Gastroesophageal sphincter (tissue), 4 donors: ENCODE data around the gene HPSE2. TPM values are rescaled to one million over a fixed set of nuclear protein-coding genes. Genes with fewer than 3 reads are reported as not detected.
"Not testable (repeated sequence)": the region's sequence is repeated elsewhere in the genome, so short reads cannot be mapped to it uniquely, and the experiment has no call there.

Source experiments
- ATAC-seq: fragments of 150-250 bp; one replicate; pipeline ENCODE4 v1.9.1; 2016; ENCODE audit warnings: mild to moderate bottlenecking, moderate library complexity
- H3K27ac ChIP-seq, 4 donors: fragments of 200-600 bp; sonication (generic) in 3 of 4; 1 replicate in 3 of 4; 2 replicates in 1 of 4; pipeline ENCODE4 v1.5.1; 2016 to 2019
- H3K27me3 ChIP-seq: fragments of 200-600 bp; sonication (generic); one replicate; pipeline ENCODE4 v1.5.1; 2019
- H3K36me3 ChIP-seq, 2 donors: fragments of 200-600 bp; sonication (generic); one replicate each; pipeline ENCODE4 v1.5.1; 2019; ENCODE audit warnings: control low read depth in 1 of 2
- H3K4me1 ChIP-seq, 3 donors: fragments of 200-600 bp; sonication (generic); 1 replicate in 2 of 3; 2 replicates in 1 of 3; pipeline ENCODE4 v1.5.1; 2016 to 2019; ENCODE audit warnings: control low read depth in 2 of 3
- H3K4me3 ChIP-seq, 2 donors: fragments of 200-600 bp; sonication (generic); one replicate each; pipeline ENCODE4 v1.5.1; 2019; ENCODE audit warnings: mild to moderate bottlenecking in 1 of 2, moderate library complexity in 1 of 2
- H3K9me3 ChIP-seq, 3 donors: fragments of 200-600 bp; sonication (generic); one replicate each; pipeline ENCODE4 v1.5.1; 2017 to 2019; ENCODE audit warnings: control low read depth in 2 of 3
- EP300 ChIP-seq: sonication (generic); formaldehyde crosslinking; IDR thresholded peaks from one replicate; pipeline ENCODE4 v1.6.1; 2017; ENCODE audit warnings: antibody characterized with exemption, mild to moderate bottlenecking
- POLR2A ChIP-seq, 2 donors: fragments of 450-650 bp; IDR thresholded peaks; one replicate each; pipeline ENCODE4 v1.6.1; 2017; ENCODE audit warnings: antibody characterized with exemption in 2 of 2, mild to moderate bottlenecking in 2 of 2, moderate library complexity in 1 of 2
- POLR2AphosphoS5 ChIP-seq: sonication (generic); formaldehyde crosslinking; IDR thresholded peaks from one replicate; pipeline ENCODE4 v1.6.1; 2017; ENCODE audit warnings: antibody characterized with exemption
- WGBS, 2 donors: methylation state at CpG; one replicate each; pipeline ENCODE4 v1.1.5; 2018; ENCODE audit warnings: low coverage in 1 of 2; 5-methylcytosine and 5-hydroxymethylcytosine counted together
- total RNA-seq, 4 donors: library from RNA; depleted of rRNA; stranded (reverse); fragments of >200 nt; gene quantifications; one replicate each; pipeline ENCODE4 v1.1.0, GENCODE V29; 2016
- TF ChIP-seq, protein P1 (sequence below), 4 experiments: fragments of 200-600 bp in 2 of 4; fragments of 450-650 bp in 2 of 4; sonication (generic) in 1 of 4; IDR thresholded peaks; one replicate each; pipeline ENCODE4 v1.5.1; 2017 to 2019; ENCODE audit warnings: antibody characterized with exemption in 4 of 4, mild to moderate bottlenecking in 2 of 4, moderate library complexity in 2 of 4

Gene HPSE2
- total RNA-seq, 4 donors from 2014 or later: 19.1 to 74.5 (median 58.8) TPM

GRCh38 chr10:98511876-98512275 lies 723.8 kb downstream of the HPSE2 start:
- Histone ChIP-seq H3K4me3 (no peak overlapping the region), H3K4me1 (no peaks in the 10 kb centered on the region), H3K27me3 (no peaks in the 10 kb centered on the region), H3K9me3 (no peaks in the 10 kb centered on the region), H3K36me3 (no peaks in the 10 kb centered on the region), H3K27ac (no peak overlapping the region)
- TF ChIP-seq, protein P1, sequence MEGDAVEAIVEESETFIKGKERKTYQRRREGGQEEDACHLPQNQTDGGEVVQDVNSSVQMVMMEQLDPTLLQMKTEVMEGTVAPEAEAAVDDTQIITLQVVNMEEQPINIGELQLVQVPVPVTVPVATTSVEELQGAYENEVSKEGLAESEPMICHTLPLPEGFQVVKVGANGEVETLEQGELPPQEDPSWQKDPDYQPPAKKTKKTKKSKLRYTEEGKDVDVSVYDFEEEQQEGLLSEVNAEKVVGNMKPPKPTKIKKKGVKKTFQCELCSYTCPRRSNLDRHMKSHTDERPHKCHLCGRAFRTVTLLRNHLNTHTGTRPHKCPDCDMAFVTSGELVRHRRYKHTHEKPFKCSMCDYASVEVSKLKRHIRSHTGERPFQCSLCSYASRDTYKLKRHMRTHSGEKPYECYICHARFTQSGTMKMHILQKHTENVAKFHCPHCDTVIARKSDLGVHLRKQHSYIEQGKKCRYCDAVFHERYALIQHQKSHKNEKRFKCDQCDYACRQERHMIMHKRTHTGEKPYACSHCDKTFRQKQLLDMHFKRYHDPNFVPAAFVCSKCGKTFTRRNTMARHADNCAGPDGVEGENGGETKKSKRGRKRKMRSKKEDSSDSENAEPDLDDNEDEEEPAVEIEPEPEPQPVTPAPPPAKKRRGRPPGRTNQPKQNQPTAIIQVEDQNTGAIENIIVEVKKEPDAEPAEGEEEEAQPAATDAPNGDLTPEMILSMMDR (IDR thresholded peaks at IDR 0.05): no peak
- TF ChIP-seq POLR2A (IDR thresholded peaks at IDR 0.05) (no peak), EP300 (no peak), POLR2AphosphoS5 (no peak)
- WGBS, 2 donors: 69 to 75% methylated on average over 1 of the region's 1 CpG
- no peak for ATAC-seq

DNA sequence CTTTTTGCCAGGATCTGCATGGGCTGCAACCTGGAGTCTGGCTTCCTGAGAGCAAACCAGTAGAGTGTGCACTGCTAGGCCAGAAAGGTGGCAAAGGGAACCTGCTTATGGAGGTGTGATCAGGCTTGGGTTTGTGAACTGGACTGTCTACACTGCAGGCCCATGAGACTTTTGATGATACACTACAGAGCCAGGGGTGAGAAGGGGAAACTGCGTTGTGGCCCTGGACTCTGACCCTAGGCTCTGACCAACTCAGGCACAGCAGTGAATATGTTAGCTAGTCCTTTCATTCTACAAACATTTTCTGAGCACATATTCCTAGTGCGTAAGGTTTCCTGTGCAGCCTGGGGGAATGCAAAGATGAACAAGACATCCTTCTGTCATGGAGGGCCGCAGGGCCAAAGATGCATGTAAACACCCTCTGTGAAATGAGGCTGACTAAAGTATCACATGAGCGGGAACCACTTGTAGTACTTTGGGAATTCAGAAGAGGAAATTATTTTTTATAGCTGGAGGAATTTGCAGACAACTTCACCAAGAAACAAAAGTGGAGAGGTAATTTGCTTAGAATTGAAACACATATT lies 725.1 kb downstream of the HPSE2 start:
- Histone ChIP-seq H3K4me1 (no peaks in the 10 kb centered on the region), H3K36me3 (no peaks in the 10 kb centered on the region), H3K4me3 (no peak overlapping the region), H3K27ac (no peak overlapping the region), H3K27me3 (no peaks in the 10 kb centered on the region), H3K9me3 (no peaks in the 10 kb centered on the region)
- ATAC-seq: no peak
- WGBS, 2 donors: 74 to 100% methylated on average over 1 to 3 of the region's 4 CpGs
- TF ChIP-seq, protein P1 (IDR thresholded peaks at IDR 0.05): no peak
- TF ChIP-seq POLR2A (IDR thresholded peaks at IDR 0.05): no peak
- no peak for TF ChIP-seq EP300
- no peak for TF ChIP-seq POLR2AphosphoS5

DNA sequence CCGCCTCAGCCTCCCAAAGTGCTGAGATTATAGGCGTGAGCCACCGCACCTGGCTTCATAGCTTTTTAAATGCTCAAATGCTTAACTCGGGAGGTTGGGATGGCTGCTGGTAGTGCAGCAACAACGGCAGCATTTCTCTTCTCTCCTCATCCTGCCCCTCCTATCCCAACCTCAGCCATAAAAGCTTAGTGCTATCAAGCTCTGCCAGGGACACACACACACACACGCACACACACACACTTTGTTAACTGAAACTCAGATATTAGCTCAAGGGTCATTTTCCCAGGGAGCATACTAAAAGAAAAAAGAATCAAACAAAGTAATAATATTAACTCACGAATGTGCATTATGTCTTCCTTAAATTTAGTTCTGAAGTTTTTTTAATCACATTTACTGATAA lies 725.9 kb downstream of the HPSE2 start:
- no peaks in the 10 kb centered on the region for H3K9me3 ChIP-seq
- WGBS, 2 donors: 65 to 90% methylated on average over 2 to 5 of the region's 7 CpGs
- H3K27me3 ChIP-seq: no peaks in the 10 kb centered on the region
- no peaks in the 10 kb centered on the region for H3K4me1 ChIP-seq
- no peak for ATAC-seq
- no peak overlapping the region for H3K27ac ChIP-seq
- no peaks in the 10 kb centered on the region for H3K36me3 ChIP-seq
- H3K4me3 ChIP-seq: no peak overlapping the region
- no peak for TF ChIP-seq POLR2AphosphoS5

DNA sequence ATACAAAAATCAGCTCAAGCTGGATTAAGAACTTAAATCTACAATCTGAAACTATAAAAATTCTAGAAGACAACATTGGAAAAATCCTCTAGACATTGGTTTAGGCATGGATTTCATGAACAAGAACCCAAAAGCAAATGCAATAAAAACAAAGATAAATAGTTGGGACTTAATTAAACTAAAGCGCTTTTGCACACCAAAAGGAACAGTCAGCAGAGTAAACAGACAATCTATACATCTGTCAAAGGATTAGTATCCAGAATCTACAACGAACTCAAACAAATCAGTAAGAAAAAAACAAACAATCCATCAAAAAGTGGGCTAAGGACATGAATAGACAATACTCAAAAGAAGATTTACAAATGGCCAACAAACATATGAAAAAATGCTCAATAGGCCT lies 733.1 kb downstream of the HPSE2 start:
- not testable (repeated sequence) for H3K4me3 ChIP-seq, ATAC-seq, H3K27me3 ChIP-seq, H3K27ac ChIP-seq, H3K9me3 ChIP-seq, H3K4me1 ChIP-seq, H3K36me3 ChIP-seq
- 77 to 93% methylated on average over 2 of the region's 2 CpGs for WGBS, 2 donors

DNA sequence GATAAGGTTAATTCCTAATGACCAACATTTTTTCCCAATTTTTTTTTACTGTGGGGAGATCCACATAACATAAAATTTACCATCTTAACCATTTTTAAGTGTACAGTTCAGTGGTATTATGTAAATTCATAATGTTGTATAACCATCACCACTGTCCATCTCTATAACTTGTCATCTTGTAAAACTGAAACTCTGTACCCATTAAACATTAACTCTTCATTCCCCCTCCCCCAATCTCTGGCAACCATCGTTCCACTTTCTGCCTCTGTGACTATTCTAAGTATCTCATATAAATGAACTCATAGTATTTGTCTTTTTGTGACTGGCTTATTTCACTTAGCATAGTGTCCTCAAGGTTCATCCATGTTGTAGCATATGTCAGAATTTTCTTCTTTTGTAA lies 742.9 kb downstream of the HPSE2 start:
- H3K4me1 ChIP-seq: no peaks in the 10 kb centered on the region
- H3K27me3 ChIP-seq: no peaks in the 10 kb centered on the region
- H3K27ac ChIP-seq: no peak overlapping the region
- peaks cover 0 to 7% (median 0%) of the 10 kb centered on the region in 3 donors for H3K9me3 ChIP-seq
- no peak for ATAC-seq
- H3K36me3 ChIP-seq: peaks cover 0 to 20% of the 10 kb centered on the region in 2 donors
- 79 to 100% methylated on average over 1 of the region's 1 CpG for WGBS, 2 donors
- TF ChIP-seq POLR2AphosphoS5 (no peak), POLR2A (IDR thresholded peaks at IDR 0.05) (no peak), EP300 (no peak)
- TF ChIP-seq, protein P1 (IDR thresholded peaks at IDR 0.05): no peak
- no peak overlapping the region for H3K4me3 ChIP-seq

DNA sequence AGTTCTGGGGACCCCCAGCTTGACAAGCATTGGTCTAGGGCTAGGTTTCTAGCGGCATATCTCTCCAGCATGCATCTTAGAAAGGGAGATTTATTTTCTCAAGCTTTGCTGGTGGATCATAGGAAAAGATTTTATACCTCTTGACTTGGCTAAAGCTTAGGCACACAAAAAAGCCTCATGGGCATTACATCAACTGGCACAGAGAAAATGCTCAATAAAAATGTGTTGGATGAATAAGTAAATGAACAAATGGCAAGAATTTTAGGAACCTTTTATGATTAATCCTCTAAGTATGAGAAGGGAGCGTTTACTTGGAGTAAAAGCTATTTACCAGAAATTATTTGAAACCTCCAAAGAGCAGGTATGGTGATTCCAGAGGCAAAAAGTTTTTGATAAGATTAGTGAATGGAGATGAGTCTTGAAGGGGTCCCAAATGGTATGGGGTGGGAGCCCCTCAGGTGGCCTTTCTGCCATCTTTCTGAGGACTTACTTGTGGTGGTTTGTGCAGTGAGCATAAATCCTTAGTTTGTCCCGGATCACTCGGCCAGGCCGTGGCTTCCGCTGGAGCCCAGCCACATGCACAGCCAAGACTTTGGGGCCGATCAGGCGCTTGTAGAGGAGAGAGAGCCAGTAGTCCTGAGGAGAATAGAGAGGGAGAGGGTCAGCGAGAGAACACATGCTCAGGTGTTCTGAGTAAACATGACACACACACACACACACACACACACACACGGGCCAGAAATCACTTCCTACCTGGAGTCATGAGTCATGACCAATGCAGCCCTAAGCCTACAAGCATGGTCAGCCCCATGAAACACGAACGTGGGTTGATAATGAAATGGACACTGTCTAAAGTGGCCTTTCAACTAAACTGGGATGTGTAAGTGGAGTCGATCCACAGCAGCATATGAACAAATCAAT lies 745.8 kb downstream of the HPSE2 start:
- TF ChIP-seq EP300: no peak
- no peak for TF ChIP-seq POLR2AphosphoS5
- TF ChIP-seq, protein P1 (IDR thresholded peaks at IDR 0.05): no peak
- no peak for TF ChIP-seq POLR2A (IDR thresholded peaks at IDR 0.05)
- Histone ChIP-seq H3K27me3 (no peaks in the 10 kb centered on the region), H3K36me3 (peaks cover 0 to 27% of the 10 kb centered on the region in 2 donors), H3K4me1 (no peaks in the 10 kb centered on the region), H3K4me3 (no peak overlapping the region), H3K27ac (no peak overlapping the region), H3K9me3 (no peaks in the 10 kb centered on the region)
- 82 to 97% methylated on average over 10 to 12 of the region's 13 CpGs for WGBS, 2 donors
- ATAC-seq: no peak
